Neuronal stem cell (in vitro differentiated cells): ENCODE measurements around the gene PHKA1.

Source experiments
- DNase-seq: peaks from one replicate; pipeline ENCODE4 v3.0.0-alpha.2; 2013; ENCODE audit warnings: low spot score
- H2AFZ ChIP-seq: one replicate; pipeline ENCODE4 v1.6.1; 2013; ENCODE audit warnings: mild to moderate bottlenecking, low read length, inconsistent platforms
- H2AK5ac ChIP-seq: 2 replicates; pipeline ENCODE4 v1.6.1; 2013; ENCODE audit warnings: low read depth, mild to moderate bottlenecking, inconsistent platforms, low read length, moderate library complexity, mixed read lengths
- H2BK120ac ChIP-seq: 2 replicates; pipeline ENCODE4 v1.6.1; 2013; ENCODE audit warnings: low read depth, mild to moderate bottlenecking, inconsistent platforms, low read length, moderate library complexity, mixed read lengths
- H2BK12ac ChIP-seq: one replicate; pipeline ENCODE4 v1.6.1; 2013; ENCODE audit warnings: low read length, inconsistent platforms
- H2BK15ac ChIP-seq: 2 replicates; pipeline ENCODE4 v1.6.1; 2013; ENCODE audit warnings: mild to moderate bottlenecking, low read length, inconsistent platforms, mixed read lengths
- H2BK5ac ChIP-seq: one replicate; pipeline ENCODE4 v1.6.1; 2013; ENCODE audit warnings: inconsistent platforms, mild to moderate bottlenecking, low read length, moderate library complexity
- H3K14ac ChIP-seq: one replicate; pipeline ENCODE4 v1.6.1; 2013; ENCODE audit warnings: low read length, inconsistent platforms
- H3K18ac ChIP-seq: 2 replicates; pipeline ENCODE4 v1.6.1; 2013; ENCODE audit warnings: low read length, inconsistent platforms
- H3K23ac ChIP-seq: 2 replicates; pipeline ENCODE4 v1.6.1; 2013; ENCODE audit warnings: low read depth, mild to moderate bottlenecking, mixed read lengths, low read length, inconsistent platforms; ENCODE audit not compliant: poor library complexity
- H3K27ac ChIP-seq: replicated peaks from 3 replicates; pipeline ENCODE4 v1.5.1; 2013; ENCODE audit warnings: low read length, inconsistent platforms
- H3K27me3 ChIP-seq, 3 experiments: 2 replicates each; pipeline ENCODE4 v1.6.1; 2013; ENCODE audit warnings: low read length in 3 of 3, mild to moderate bottlenecking in 2 of 3, inconsistent platforms in 1 of 3, low read depth in 1 of 3, mixed read lengths in 1 of 3, moderate library complexity in 1 of 3; ENCODE audit not compliant: control insufficient read depth in 3 of 3, insufficient read depth in 3 of 3
- H3K36me3 ChIP-seq, 2 donors: replicated peaks in 1 of 2; 2 replicates each; pipeline ENCODE4 v1.6.1; 2013; ENCODE audit warnings: low read length in 2 of 2; ENCODE audit not compliant: control insufficient read depth in 2 of 2, insufficient read depth in 2 of 2
- H3K4ac ChIP-seq: 2 replicates; pipeline ENCODE4 v1.6.1; 2013; ENCODE audit warnings: inconsistent platforms, mild to moderate bottlenecking, low read length, moderate library complexity
- H3K4me1 ChIP-seq, 2 donors: 1 replicate in 1 of 2; 2 replicates in 1 of 2; pipeline ENCODE4 v1.6.1; 2013; ENCODE audit warnings: low read length in 2 of 2, low read depth in 1 of 2; ENCODE audit not compliant: control insufficient read depth in 2 of 2, insufficient read depth in 1 of 2
- H3K4me2 ChIP-seq: one replicate; pipeline ENCODE4 v1.6.1; 2013; ENCODE audit warnings: mild to moderate bottlenecking, low read length, inconsistent platforms; ENCODE audit not compliant: insufficient read depth, poor library complexity, severe bottlenecking
- H3K4me3 ChIP-seq, 2 donors: 2 replicates each; pipeline ENCODE4 v1.5.1; 2013; ENCODE audit warnings: low read length in 2 of 2, mild to moderate bottlenecking in 2 of 2, inconsistent platforms in 1 of 2, moderate library complexity in 1 of 2
- H3K79me1 ChIP-seq: one replicate; pipeline ENCODE4 v1.6.1; 2013; ENCODE audit warnings: low read depth, mild to moderate bottlenecking, inconsistent platforms, low read length, moderate library complexity
- H3K9ac ChIP-seq: one replicate; pipeline ENCODE4 v1.6.1; 2013; ENCODE audit warnings: mild to moderate bottlenecking, low read depth, low read length, inconsistent platforms; ENCODE audit not compliant: poor library complexity
- H3K9me3 ChIP-seq, 2 donors: replicated peaks in 1 of 2; 2 replicates each; pipeline versions ENCODE3 to v1.6.1; 2013; ENCODE audit warnings: low read length in 2 of 2, mild to moderate bottlenecking in 2 of 2, inconsistent platforms in 1 of 2, low read depth in 1 of 2, mixed read lengths in 1 of 2, moderate library complexity in 1 of 2; ENCODE audit not compliant: control insufficient read depth in 2 of 2, insufficient read depth in 1 of 2
- H4K8ac ChIP-seq: one replicate; pipeline ENCODE4 v1.6.1; 2013; ENCODE audit warnings: low read depth, mild to moderate bottlenecking, inconsistent platforms, low read length, moderate library complexity
- H4K91ac ChIP-seq: one replicate; pipeline ENCODE4 v1.6.1; 2013; ENCODE audit warnings: low read length, low read depth, mild to moderate bottlenecking, inconsistent platforms; ENCODE audit not compliant: poor library complexity
- WGBS, 2 donors: extraction: QIAGEN DNeasy Blood & Tissue Kit; methylation state at CpG; one replicate each; pipeline ENCODE4 v1.1.7; 2013; ENCODE audit warnings: missing lambda C conversion rate in 2 of 2, mixed read lengths in 1 of 2; ENCODE audit not compliant: insufficient read length in 2 of 2, insufficient replicate concordance in 1 of 2; ENCODE audit errors: extremely low coverage in 2 of 2; 5-methylcytosine and 5-hydroxymethylcytosine counted together

PHKA1 gene

GRCh38 chrX:72644946-72645345, 69.2 kb downstream of the PHKA1 start:
- Histone ChIP-seq H3K27ac (no peak overlapping the region), H3K79me1 (no peaks in the 10 kb centered on the region), H3K4me3 (no peak overlapping the region), H2BK5ac (no peak overlapping the region), H3K36me3 (no peaks in the 10 kb centered on the region), H2BK12ac (no peak overlapping the region), H2BK15ac (no peak overlapping the region), H2AFZ (no peak overlapping the region), H3K4me2 (no peak overlapping the region), H3K4me1 (no peaks in the 10 kb centered on the region), H3K18ac (no peak overlapping the region), H3K4ac (no peak overlapping the region), H4K91ac (no peak overlapping the region), H3K27me3 (no peaks in the 10 kb centered on the region), H3K9ac (no peak overlapping the region), H2BK120ac (no peak overlapping the region), H3K9me3 (no peaks in the 10 kb centered on the region), H2AK5ac (no peak overlapping the region), H4K8ac (no peak overlapping the region), H3K14ac (no peak overlapping the region), H3K23ac (no peak overlapping the region)
- no CpG with 5 or more reads among the region's 2 CpGs for WGBS, 2 donors
- DNase-seq = no peak

- H3K27ac ChIP-seq = no peak overlapping the region
- H3K4me3 ChIP-seq = no peak overlapping the region
- no peak overlapping the region for H3K23ac ChIP-seq
- H2AK5ac ChIP-seq = no peak overlapping the region
- no peak overlapping the region for H3K9ac ChIP-seq
- no peaks in the 10 kb centered on the region for H3K36me3 ChIP-seq
- H3K4me1 ChIP-seq = no peaks in the 10 kb centered on the region
- no peak overlapping the region for H2BK5ac ChIP-seq
- no peaks in the 10 kb centered on the region for H3K79me1 ChIP-seq
- H3K9me3 ChIP-seq = no peaks in the 10 kb centered on the region
- no peak overlapping the region for H2BK120ac ChIP-seq
- H3K18ac ChIP-seq = no peak overlapping the region
- no peak for DNase-seq
- no peak overlapping the region for H2BK15ac ChIP-seq
- no peak overlapping the region for H3K4ac ChIP-seq
- no peak overlapping the region for H2AFZ ChIP-seq
- no peak overlapping the region for H2BK12ac ChIP-seq
- no peaks in the 10 kb centered on the region for H3K27me3 ChIP-seq
- H4K8ac ChIP-seq = no peak overlapping the region
- no peak overlapping the region for H4K91ac ChIP-seq
- no peak overlapping the region for H3K14ac ChIP-seq
- WGBS, 2 donors = no CpG with 5 or more reads among the region's 4 CpGs
- no peak overlapping the region for H3K4me2 ChIP-seq
These were observed 72.5 kb downstream of the PHKA1 start for GRCh38 chrX:72641611-72642010.

- Histone ChIP-seq H3K4me2 (no peak overlapping the region), H3K4me1 (no peaks in the 10 kb centered on the region), H4K91ac (no peak overlapping the region), H2BK120ac (no peak overlapping the region), H3K9ac (no peak overlapping the region), H3K79me1 (no peaks in the 10 kb centered on the region), H4K8ac (no peak overlapping the region), H2BK15ac (no peak overlapping the region), H3K36me3 (no peaks in the 10 kb centered on the region), H3K4ac (no peak overlapping the region), H2BK5ac (no peak overlapping the region), H3K4me3 (no peak overlapping the region), H2BK12ac (no peak overlapping the region), H3K18ac (no peak overlapping the region), H3K27ac (no peak overlapping the region), H2AK5ac (no peak overlapping the region), H2AFZ (no peak overlapping the region), H3K23ac (no peak overlapping the region), H3K9me3 (no peaks in the 10 kb centered on the region), H3K14ac (no peak overlapping the region), H3K27me3 (no peaks in the 10 kb centered on the region)
- DNase-seq = no peak
- no CpG with 5 or more reads among the region's 1 CpG for WGBS, 2 donors
These were observed 78.2 kb downstream of the PHKA1 start for GRCh38 chrX:72635930-72636329.

GRCh38 chrX:72634331-72634730, 79.8 kb downstream of the PHKA1 start:
- DNase-seq = no peak
- Histone ChIP-seq H2AK5ac (no peak overlapping the region), H2BK120ac (no peak overlapping the region), H4K8ac (no peak overlapping the region), H3K27ac (no peak overlapping the region), H4K91ac (no peak overlapping the region), H2AFZ (no peak overlapping the region), H3K4me1 (no peaks in the 10 kb centered on the region), H3K9ac (no peak overlapping the region), H3K4ac (no peak overlapping the region), H3K4me3 (no peak overlapping the region), H3K4me2 (no peak overlapping the region), H2BK5ac (no peak overlapping the region), H3K36me3 (no peaks in the 10 kb centered on the region), H3K18ac (no peak overlapping the region), H3K14ac (no peak overlapping the region), H3K23ac (no peak overlapping the region), H3K9me3 (no peaks in the 10 kb centered on the region), H2BK15ac (no peak overlapping the region), H3K79me1 (no peaks in the 10 kb centered on the region), H3K27me3 (no peaks in the 10 kb centered on the region), H2BK12ac (no peak overlapping the region)
- WGBS, 2 donors = no CpG with 5 or more reads among the region's 3 CpGs
